Measurements from ENCODE around the gene WWOX. TPM values are rescaled to one million over a fixed set of nuclear protein-coding genes. Genes with fewer than 3 reads are reported as not detected.

WWOX gene
- total and polyA plus RNA-seq, 2 of the 8 experiments (the other 6 are each of a cell fraction or from before 2014, with no cell fraction given) = 5.4 to 16.7 TPM

DNA sequence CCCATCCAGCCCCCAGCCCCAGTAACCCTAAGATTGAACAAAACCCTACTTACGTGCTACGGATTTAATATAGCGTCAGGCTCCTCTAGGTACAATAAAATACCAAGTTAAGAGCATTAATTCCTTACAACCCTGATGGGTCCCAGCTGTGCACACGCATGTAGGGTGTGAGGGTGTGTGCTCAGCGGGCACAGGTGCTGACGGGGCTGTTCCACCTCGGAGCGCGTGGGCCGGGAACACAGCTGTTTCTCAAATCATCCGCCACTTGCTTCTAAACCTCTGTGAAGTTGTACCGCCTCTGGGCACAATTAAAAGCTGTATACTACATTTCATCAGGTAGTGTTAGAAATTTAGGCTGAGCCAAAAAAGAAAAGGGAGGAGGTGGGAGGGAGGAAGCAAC, 1022.5 kb downstream of the WWOX start:
- Histone ChIP-seq H3K4me3 (ENCODE audit: extremely low read depth in 1 of 4, insufficient read depth in 2 of 4, low read depth in 3 of 4, low read length in 4 of 4) (no peak overlapping the region), H2BK20ac (ENCODE audit: low read length) (no peak overlapping the region)
- DNase-seq (ENCODE audit: low read depth in 1 of 2, low spot score in 2 of 2) = no peak
- TF ChIP-seq EZH2 (IDR thresholded peaks at IDR 0.05; ENCODE audit: low read depth, low read length, severe bottlenecking) (no peak), ZNF274 (IDR thresholded peaks at IDR 0.05; ENCODE audit: borderline replicate concordance, extremely low read depth, low read length) (no peak), CEBPB (IDR thresholded peaks at IDR 0.05; ENCODE audit: low read depth, low read length) (no peak), YY1 (IDR thresholded peaks at IDR 0.05; ENCODE audit: low read depth, low read length) (no peak), ATF3 (IDR thresholded peaks at IDR 0.05; ENCODE audit: insufficient read depth, low read depth, low read length) (no peak), SIX5 (IDR thresholded peaks at IDR 0.05; ENCODE audit: low read depth, low read length) (no peak), NRF1 (IDR thresholded peaks at IDR 0.05; ENCODE audit: low read depth, low read length) (no peak), RBBP5 (IDR thresholded peaks at IDR 0.05; ENCODE audit: borderline replicate concordance, low read depth, low read length) (no peak), NANOG (IDR thresholded peaks at IDR 0.05; ENCODE audit: insufficient read depth, low read depth, low read length, poor library complexity, severe bottlenecking) (no peak), JUND (IDR thresholded peaks at IDR 0.05; ENCODE audit: low read length) (no peak)

More for the DNA sequence above, 1022.5 kb downstream of the WWOX start:
- Histone ChIP-seq H2BK5ac (ENCODE audit: low read depth, low read length) (no peak overlapping the region), H3K9ac (replicated peaks in 1 of 4; ENCODE audit: extremely low read depth in 1 of 4, low read depth in 3 of 4, low read length in 3 of 4) (no peak overlapping the region), H4K91ac (replicated peaks; ENCODE audit: insufficient read length, low read length) (no peak overlapping the region), H3K27me3 (replicated peaks in 1 of 4; ENCODE audit: control insufficient read depth in 3 of 4, extremely low read depth in 1 of 4, insufficient read depth in 3 of 4, low read length in 3 of 4) (no peaks in the 10 kb centered on the region), H3K18ac (ENCODE audit: extremely low read depth, low read length) (no peak overlapping the region), H4K5ac (ENCODE audit: insufficient read length, low read depth, low read length) (no peak overlapping the region), H2BK15ac (ENCODE audit: low read length) (no peak overlapping the region), H2BK12ac (ENCODE audit: low read depth, low read length) (no peak overlapping the region), H3K27ac (ENCODE audit: low read depth, low read length) (no peak overlapping the region), H3K79me1 (ENCODE audit: low read depth, low read length) (no peaks in the 10 kb centered on the region), H4K8ac (ENCODE audit: extremely low read depth, insufficient read depth, low read length) (no peak overlapping the region), H2AK5ac (ENCODE audit: low read depth, low read length) (no peak overlapping the region), H3K9me3 (ENCODE audit: insufficient read depth in 2 of 2, low read depth in 1 of 2, low read length in 1 of 2) (peaks cover 0 to 3% of the 10 kb centered on the region in 2 experiments; a peak in 2 of 4 replicates), H3K79me2 (ENCODE audit: control insufficient read depth in 1 of 2, insufficient read depth in 2 of 2, low read length in 2 of 2) (no peaks in the 10 kb centered on the region), H3K36me3 (ENCODE audit: control insufficient read depth in 2 of 4, insufficient read depth in 4 of 4, low read length in 3 of 4) (no peaks in the 10 kb centered on the region), H3K56ac (replicated peaks; ENCODE audit: insufficient read length, low read depth, low read length) (no peak overlapping the region), H3K4me2 (ENCODE audit: insufficient read depth in 1 of 2, low read depth in 2 of 2, low read length in 2 of 2) (no peak overlapping the region), H3K4ac (replicated peaks; ENCODE audit: insufficient read length, low read depth, low read length) (no peak overlapping the region), H3K14ac (ENCODE audit: insufficient read length) (no peak overlapping the region), H3K23me2 (ENCODE audit: low read depth, low read length) (no peaks in the 10 kb centered on the region), H3K4me1 (replicated peaks in 1 of 4; ENCODE audit: control insufficient read depth in 3 of 4, insufficient read depth in 4 of 4, low read length in 3 of 4) (no peaks in the 10 kb centered on the region; a peak in 1 of 7 replicates), H2BK120ac (replicated peaks; ENCODE audit: low read depth, low read length) (no peak overlapping the region), H4K20me1 (replicated peaks in 1 of 2; ENCODE audit: control insufficient read depth in 1 of 2, insufficient read depth in 2 of 2, low read length in 2 of 2) (no peaks in the 10 kb centered on the region), H3K23ac (ENCODE audit: insufficient read length) (no peak overlapping the region), H2AFZ (ENCODE audit: low read length) (no peak overlapping the region)
- no peak for FAIRE-seq
- 93% methylated on average over 12 of the region's 12 CpGs; no CpG with 5 or more reads in 1 of the 2 experiments for WGBS, 2 experiments (ENCODE audit: extremely low coverage in 1 of 2, insufficient coverage in 1 of 2, insufficient read length in 1 of 2, insufficient replicate concordance in 2 of 2, low coverage in 1 of 2, low lambda C conversion rate in 2 of 2, missing lambda C conversion rate in 1 of 2)
- ChIA-PET CTCF (ENCODE audit: partially characterized antibody) (no interaction called here), POLR2A (ENCODE audit: partially characterized antibody) (no interaction called here)

Data from H1 (cell line).